IPS-18c (cell line): ENCODE data around the gene ARHGAP25.
"Not testable (repeated sequence)": the region's sequence is repeated elsewhere in the genome, so short reads cannot be mapped to it uniquely, and the experiment has no call there.

Experiments used
- H3K4me3 ChIP-seq: 2 replicates; pipeline ENCODE4 v1.7.0; 2013; ENCODE audit warnings: low read depth, mild to moderate bottlenecking, low read length, moderate library complexity; ENCODE audit not compliant: insufficient read depth
- H3K9me3 ChIP-seq: one replicate; pipeline ENCODE4 v1.6.1; 2013; ENCODE audit warnings: mild to moderate bottlenecking, low read length, moderate library complexity; ENCODE audit not compliant: control insufficient read depth, insufficient read depth

The ARHGAP25 gene

GRCh38 chr2:68800027-68800401 is 65.4 kb downstream of the ARHGAP25 start:
- Histone ChIP-seq H3K4me3 (no peak overlapping the region), H3K9me3 (no peaks in the 10 kb centered on the region)

- H3K4me3 ChIP-seq = no peak overlapping the region
These were observed 65.9 kb downstream of the ARHGAP25 start for GRCh38 chr2:68800517-68800916.

DNA sequence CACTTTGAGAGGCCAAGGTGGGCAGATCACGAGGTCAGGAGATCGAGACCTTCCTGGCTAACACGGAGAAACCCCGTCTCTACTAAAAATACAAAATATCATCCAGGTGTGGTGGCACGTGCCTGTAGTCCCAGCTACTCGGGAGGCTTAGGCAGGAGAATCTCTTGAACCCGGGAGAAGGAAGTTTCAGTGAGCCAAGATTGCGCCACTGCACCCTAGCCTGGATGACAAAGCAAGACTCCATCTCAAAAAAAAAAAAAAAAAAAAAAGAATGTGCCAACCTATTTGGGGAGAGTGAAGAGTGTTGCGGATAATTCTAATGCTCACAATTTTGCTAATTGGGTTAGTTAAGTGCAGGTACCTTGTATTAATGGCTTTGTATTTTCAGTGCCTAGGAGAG is 67.5 kb downstream of the ARHGAP25 start:
- H3K9me3 ChIP-seq = not testable (repeated sequence)

More at GRCh38 chr2:68800517-68800916, 65.9 kb downstream of the ARHGAP25 start:
- no peaks in the 10 kb centered on the region for H3K9me3 ChIP-seq

DNA sequence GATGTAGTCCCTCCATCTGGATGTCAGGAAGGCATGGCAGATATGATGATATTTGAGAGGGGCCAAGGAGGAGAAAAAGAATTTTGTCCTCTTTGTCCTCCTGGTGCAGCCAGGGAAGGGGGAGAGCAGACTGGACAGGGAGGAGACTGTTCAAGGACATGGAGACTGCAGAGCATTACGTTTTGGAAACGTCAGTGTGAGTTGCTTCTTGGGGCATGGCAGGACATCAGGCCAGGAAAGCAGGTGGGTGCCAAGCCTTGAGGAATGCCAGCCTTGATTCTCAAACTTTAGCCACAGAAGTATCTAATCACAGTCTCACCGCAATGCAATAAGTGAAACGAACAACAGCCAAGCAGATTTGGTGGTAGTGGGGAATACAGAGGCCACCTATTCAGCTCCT is 70.4 kb downstream of the ARHGAP25 start:
- Histone ChIP-seq H3K9me3 (no peaks in the 10 kb centered on the region), H3K4me3 (no peak overlapping the region)

More for the DNA sequence above, 67.5 kb downstream of the ARHGAP25 start:
- H3K4me3 ChIP-seq = not testable (repeated sequence)

- Histone ChIP-seq H3K4me3 (no peak overlapping the region), H3K9me3 (no peaks in the 10 kb centered on the region)
These were observed 72.0 kb downstream of the ARHGAP25 start for GRCh38 chr2:68806511-68807109.

GRCh38 chr2:68807821-68808266 is 73.2 kb downstream of the ARHGAP25 start:
- Histone ChIP-seq H3K4me3 (no peak overlapping the region), H3K9me3 (no peaks in the 10 kb centered on the region)

DNA sequence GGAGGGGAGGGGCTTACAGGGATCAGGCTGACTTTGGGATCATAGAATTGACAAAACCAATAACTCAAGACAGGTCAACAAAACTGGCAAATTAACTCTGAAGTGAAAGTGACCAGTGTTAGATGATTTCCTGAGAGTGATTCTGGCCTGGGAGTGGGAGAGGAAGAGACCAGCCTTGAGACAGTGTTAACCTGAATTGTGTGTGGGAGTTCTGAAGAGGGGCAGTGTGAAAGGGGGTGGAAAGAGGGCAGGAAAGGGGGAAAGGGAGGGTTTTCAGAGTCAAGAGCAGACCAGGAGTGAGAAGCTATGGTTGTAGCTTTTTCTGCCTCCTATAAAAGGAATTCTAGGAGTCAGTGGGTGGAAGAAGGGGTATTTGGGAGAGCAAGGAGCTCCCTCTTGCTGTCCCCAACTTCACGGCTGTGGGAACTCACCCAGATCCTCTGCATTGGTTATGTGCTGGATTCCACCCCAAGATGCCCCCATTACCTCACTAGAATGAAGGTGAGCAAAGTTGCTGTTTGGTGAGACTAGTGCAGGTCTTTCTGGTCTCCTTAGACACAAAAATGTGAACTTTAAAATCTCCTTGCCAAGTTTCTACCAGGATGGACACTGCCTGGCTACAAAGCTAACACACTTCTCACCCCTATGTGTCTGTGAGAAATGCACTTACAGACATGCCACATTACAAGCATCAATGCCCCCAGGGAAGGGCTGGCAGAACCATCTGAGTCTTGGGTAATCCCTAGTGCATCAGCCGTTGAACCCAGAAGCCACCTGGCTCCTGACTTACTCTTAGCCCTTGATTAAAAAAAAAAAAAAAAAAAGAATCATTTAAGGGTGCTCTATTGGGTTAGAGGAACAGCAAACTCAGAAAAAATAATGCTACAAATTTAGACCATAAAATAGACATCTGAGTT is 75.0 kb downstream of the ARHGAP25 start:
- no peaks in the 10 kb centered on the region for H3K9me3 ChIP-seq
- H3K4me3 ChIP-seq = no peak overlapping the region

- no peak overlapping the region for H3K4me3 ChIP-seq
- H3K9me3 ChIP-seq = no peaks in the 10 kb centered on the region
These were observed 76.8 kb downstream of the ARHGAP25 start for GRCh38 chr2:68811364-68811763.

DNA sequence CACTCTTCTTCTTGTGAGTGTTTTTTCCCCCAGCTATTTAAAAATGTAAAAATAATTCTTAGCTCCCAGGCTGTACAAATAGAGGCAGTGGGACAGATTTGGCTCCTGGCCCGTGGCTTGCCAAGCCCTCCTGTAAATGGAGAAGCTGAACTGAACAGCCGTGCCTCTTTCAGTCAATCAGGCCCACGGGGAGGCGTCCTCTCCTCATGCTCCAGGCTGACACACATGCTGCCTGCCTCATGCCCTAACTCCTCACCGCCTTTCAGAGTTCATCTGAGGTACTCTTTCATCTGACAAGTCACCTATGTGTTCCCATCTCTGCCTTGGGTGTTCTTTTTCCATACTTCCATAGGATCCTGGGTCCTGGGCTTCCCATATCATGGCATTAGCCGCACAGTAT is 77.6 kb downstream of the ARHGAP25 start:
- H3K9me3 ChIP-seq = no peaks in the 10 kb centered on the region
- no peak overlapping the region for H3K4me3 ChIP-seq

DNA sequence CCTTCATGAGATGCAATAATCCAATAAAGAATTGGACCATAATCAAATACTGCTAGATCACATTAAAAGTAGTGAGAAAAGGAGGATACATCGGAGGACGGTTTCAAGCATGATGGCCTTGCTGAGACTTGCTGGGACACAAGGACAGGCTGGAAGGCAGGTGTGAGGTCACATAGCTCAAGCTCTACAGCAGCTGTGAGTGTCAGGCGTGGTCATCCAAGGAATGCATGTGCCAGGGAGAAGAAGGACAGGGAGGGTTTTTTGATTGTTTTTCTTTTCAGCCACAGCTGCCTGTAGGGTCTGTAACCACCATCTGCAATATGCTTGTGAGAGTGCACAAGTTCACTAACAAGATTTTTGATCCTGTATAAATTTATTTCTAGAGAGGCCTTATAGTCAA is 79.0 kb downstream of the ARHGAP25 start:
- H3K9me3 ChIP-seq = no peaks in the 10 kb centered on the region
- H3K4me3 ChIP-seq = no peak overlapping the region

- H3K9me3 ChIP-seq = no peaks in the 10 kb centered on the region
- no peak overlapping the region for H3K4me3 ChIP-seq
These were observed 82.7 kb downstream of the ARHGAP25 start for GRCh38 chr2:68817306-68817705.

- no peaks in the 10 kb centered on the region for H3K9me3 ChIP-seq
- H3K4me3 ChIP-seq = no peak overlapping the region
These were observed 84.9 kb downstream of the ARHGAP25 start for GRCh38 chr2:68819556-68819955.

DNA sequence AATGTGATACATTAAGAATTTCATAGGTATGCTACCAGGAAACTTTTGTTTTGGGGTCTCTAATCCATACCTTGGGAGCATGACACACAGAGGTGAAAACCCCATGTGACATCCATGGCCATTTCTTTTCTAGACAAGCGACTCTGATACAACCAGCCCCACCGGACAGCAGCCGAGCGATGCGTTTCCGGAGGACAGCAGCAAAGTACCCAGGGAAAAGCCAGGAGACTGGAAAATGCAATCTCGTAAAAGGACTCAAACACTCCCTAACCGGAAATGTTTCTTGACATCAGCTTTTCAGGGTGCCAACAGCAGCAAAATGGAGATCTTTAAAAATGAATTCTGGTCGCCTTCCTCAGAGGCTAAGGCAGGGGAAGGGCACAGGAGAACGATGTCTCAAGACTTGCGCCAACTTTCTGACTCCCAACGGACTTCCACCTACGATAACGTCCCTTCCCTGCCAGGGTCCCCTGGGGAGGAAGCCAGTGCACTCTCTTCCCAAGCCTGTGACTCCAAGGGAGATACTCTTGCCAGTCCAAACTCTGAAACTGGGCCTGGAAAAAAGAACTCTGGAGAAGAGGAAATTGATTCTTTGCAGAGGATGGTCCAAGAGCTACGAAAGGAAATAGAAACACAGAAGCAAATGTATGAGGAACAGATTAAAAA is 87.7 kb downstream of the ARHGAP25 start:
- no peak overlapping the region for H3K4me3 ChIP-seq
- no peaks in the 10 kb centered on the region for H3K9me3 ChIP-seq

DNA sequence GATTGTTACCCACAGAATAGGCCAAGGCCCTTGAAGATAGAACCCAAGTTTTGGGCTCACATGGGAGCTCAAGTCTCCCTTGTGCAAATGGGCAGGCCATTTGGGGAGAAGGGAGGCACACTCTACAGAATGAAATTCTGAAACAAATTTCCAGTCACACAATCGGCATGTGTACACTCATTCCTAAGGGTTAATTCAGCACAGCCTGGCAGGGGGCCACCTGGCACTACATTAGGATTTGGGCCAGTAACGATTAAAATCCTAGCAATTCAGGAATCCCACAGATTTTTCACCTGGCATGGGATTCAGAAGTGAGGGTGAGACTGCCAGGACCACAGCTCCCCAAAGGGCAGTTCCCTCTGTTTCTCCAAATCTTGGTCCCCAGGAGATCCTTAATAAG is 90.2 kb downstream of the ARHGAP25 start:
- no peaks in the 10 kb centered on the region for H3K9me3 ChIP-seq
- no peak overlapping the region for H3K4me3 ChIP-seq

- Histone ChIP-seq H3K4me3 (no peak overlapping the region), H3K9me3 (no peaks in the 10 kb centered on the region)
These were observed 91.3 kb downstream of the ARHGAP25 start for GRCh38 chr2:68825866-68826265.

DNA sequence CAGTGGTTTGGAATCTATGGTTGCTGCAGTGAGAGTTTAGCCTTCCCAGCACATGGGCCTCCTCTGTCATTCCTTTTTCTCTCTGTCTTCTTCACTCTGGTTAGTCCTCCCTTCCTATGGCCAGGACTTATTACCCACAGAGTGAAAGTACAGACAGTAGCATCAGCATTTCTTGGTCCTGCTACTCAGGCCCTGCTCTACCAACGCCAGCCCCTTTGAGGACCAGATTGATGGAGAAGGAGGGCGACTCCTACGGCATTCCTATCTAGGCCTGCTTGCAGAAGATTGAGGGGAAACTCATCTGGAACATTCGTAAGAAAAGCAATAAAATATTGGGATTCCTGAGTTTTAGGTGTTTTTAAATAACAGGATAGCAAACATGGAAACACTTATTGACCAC is 93.1 kb downstream of the ARHGAP25 start:
- Histone ChIP-seq H3K4me3 (no peak overlapping the region), H3K9me3 (no peaks in the 10 kb centered on the region)

GRCh38 chr2:68828887-68829708 is 94.5 kb downstream of the ARHGAP25 start:
- Histone ChIP-seq H3K9me3 (no peaks in the 10 kb centered on the region), H3K4me3 (no peak overlapping the region)
